A204.1 (cell line): Measurements from ENCODE around the gene HOXA1.

Source experiments
- FAIRE-seq: peaks from 2 replicates; lab custom pipeline; 2012; peaks lifted over from hg19 to GRCh38; lab: Jason Lieb, UNC

The HOXA1 gene

DNA sequence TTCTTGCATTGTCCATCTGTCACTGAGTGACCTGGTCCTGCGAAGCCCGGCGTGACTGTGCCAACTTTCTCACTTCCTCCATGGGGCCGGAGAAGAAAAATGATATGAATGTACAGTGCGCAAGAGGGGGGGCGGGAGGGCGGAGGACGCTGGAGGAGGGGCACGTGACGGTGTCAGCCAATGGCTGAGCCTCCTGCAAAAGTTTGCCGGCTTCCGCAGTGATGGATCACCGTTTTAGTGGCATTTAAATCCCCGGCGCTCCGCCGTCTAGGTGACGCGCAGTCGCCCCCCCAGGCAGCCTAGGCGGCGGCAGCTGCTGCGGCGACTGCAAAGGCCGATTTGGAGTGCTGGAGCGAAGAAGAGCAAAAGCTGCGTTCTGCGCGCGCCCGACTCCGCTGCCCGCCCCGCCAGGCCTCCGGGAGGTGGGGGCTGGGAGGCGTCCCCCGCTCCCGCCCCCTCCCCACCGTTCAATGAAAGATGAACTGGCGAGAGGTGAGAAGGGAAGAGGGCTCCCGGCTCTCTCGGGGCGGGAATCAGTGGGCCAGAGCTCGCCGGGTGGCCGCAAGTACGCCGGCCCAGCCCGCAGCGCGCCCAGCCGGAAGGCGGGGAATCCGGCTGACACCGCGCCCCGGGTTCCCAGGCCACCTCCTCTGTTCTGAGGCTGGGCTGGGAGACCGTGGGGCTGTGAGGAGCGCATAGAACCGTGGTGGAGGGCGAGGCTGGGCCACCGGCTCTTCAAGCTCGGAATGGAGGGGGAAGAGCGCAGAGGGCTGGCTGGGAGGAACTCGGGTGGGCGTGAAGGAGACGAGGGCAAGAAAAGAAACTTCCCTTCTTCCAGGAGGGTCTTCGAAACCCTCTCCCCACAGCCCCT is at the start of gene HOXA1:
HOXA1 (minus strand) TSS at position 104 of the 871 bp plus-strand sequence; CDS start at position 16, 88 bp downstream.
- no peak for FAIRE-seq

DNA sequence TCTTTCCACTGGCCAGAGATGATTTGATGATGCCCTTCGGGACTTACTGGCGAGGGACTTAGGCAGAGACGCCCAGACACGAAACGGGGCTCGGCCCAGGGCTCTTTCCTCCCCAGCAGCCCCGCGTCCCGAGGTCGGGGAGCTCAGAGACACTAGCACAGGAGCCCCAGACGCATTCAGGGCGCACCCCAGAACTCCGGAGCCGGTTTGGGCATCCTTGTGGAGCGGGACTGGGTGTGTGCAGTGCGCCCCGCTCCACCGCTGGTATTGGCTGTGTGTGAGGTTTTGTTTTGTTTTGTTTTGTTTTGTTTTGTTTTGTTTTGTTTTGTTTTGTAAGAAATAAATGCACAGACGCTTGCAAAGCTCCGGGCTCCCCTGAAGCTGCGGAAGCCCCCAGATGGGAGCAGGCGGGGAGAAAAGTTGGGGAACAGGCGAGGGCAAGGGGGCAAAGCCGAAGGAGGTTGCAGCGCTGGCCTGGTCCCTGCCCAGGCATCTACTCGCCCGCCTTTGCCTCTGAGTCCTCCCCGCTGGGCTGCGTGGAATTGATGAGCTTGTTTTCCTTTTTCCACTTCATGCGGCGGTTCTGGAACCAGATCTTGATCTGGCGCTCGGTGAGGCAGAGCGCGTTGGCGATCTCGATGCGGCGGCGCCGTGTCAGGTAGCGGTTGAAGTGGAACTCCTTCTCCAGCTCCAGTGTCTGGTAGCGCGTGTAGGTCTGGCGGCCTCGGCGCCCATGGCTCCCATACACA is 49.5 kb upstream of the HOXA1 start:
- no peak for FAIRE-seq

DNA sequence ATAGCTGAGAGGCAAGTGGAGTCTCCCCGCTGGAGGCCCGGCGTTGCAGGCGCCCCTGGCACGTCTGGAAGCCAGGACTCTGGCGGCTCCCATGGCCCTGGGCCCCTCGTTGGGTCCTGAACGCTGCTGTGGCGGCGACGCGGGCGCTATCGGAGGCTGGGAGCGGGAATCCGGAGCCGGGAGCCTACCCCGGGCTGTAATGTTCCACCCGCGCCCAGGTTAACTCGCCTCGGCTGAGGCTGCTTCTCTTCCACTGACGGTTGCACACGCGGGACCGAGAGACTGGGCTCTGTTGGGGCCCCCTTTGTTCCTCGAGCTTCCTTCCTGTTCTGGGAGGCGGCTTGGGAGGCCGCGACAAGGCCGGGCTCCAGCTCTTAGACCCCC is 49.0 kb upstream of the HOXA1 start:
- FAIRE-seq, result no peak

DNA sequence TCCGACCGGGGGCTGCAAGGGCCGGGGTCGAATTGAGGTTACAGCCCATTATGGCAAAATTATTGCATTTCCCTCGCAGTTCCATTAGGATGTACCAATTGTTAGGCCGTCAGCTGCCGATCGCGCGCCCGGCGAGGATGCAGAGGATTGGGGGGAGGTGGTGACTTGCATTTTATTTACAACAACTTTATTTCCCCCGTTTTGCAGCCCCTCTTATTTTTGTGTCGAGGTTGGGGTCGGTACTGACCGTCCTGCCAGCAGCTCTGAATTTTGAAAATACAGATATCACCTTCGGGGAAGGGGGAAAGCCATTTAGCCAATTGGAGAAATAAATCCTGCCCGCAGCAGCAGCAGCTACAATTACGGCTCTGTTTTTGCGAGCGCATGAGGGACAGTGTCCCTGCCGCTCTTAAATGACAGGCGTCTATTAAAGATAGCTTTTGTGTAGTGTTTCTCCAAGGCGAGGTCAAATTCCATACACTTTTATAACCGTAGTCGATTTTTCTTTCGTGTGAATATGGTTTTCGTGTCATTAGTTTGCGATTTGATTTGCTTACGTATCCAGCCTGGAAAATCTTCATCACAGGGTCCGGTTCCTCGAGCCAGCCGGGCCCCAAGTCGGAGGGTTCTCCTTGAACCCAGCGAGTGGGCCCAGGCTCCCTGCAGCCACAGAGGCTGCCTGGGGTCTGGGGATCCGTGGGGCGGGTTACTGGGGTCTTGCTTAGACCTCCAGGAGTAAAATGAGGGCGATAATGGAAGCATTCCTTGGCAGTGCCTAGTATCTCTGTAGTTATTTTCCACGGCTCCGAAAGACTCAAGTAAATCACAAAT is 48.4 kb upstream of the HOXA1 start:
- FAIRE-seq, result no peak

DNA sequence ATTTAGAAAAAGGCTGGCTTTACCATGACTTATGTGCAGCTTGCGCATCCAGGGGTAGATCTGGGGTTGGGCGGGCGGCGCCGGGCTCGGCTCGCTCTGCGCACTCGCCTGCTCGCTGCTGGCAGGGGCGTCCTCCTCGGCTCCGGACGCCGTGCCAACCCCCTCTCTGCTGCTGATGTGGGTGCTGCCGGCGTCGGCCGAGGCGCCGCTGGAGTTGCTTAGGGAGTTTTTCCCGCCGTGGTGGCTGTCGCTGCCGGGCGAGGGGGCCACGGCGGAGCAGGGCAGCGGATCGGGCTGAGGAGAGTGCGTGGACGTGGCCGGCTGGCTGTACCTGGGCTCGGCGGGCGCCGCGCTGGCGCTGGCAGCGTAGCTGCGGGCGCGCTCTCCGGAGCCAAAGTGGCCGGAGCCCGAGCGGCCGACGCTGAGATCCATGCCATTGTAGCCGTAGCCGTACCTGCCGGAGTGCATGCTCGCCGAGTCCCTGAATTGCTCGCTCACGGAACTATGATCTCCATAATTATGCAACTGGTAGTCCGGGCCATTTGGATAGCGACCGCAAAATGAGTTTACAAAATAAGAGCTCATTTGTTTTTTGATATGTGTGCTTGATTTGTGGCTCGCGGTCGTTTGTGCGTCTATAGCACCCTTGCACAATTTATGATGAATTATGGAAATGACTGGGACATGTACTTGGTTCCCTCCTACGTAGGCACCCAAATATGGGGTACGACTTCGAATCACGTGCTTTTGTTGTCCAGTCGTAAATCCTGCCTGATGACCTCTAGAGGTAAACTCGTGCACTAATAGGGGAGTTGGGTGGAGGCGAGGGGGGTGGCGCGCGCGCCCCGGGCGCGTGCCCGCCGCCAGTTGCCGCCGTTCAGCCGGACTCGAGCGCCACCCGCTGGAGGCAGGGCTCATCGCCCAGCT is 47.5 kb upstream of the HOXA1 start, which contains the start of gene HOXA5:
HOXA5 (minus strand) TSS at position 659 of the 927 bp plus-strand sequence; CDS start at position 585, 74 bp downstream.
- no peak for FAIRE-seq

DNA sequence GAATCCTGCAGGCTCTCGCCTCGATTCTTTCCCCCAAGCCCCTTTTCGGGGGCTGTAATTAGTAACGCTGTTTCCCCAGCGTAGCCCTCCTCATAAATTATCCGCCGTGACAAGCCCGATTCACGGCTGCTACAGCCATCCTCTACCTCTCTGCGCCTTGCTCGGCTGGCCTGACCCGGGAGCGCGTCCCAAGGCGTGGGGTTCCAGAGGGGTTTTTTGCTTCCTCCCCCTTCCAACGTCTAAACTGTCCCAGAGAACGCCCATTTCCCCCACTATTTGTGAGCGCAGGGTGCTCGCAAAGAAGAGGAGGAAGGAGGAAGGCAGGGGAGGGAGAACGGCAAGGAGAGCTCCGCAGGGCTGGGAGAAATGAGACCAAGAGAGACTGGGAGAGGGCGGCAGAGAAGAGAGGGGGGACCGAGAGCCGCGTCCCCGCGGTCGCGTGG is 46.8 kb upstream of the HOXA1 start:
- FAIRE-seq, result no peak

DNA sequence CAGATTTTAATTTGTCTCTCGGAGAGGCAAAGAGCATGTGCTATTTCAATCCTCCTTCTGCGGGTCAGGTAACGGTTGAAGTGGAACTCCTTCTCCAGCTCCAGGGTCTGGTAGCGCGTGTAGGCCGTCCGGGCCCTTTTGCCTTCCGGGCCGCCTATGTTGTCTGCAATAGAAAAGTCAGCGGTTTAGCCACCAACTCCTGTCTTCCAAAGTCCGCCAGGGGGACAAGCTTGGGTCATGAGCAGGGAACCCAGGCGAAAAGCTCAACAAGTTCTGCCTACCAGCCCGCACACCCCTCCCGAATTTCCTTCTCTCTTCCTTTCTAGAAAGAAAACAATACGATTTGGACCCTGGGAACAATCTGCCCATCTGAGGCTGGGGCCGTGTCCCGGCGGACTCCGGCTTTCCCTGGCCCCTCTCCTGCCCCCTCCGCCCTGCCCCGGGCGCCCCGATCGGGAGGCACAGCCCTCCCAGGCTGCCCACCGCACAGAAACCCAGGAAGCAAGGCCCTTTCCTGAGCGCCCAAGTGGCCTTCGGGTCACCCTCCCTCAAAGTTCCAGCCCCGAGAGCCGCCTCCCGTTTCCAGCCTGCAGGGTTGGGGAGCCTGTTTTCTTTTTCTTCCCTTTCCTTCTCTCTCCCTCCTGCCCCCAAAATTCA is 46.3 kb upstream of the HOXA1 start:
- FAIRE-seq, result no peak

DNA sequence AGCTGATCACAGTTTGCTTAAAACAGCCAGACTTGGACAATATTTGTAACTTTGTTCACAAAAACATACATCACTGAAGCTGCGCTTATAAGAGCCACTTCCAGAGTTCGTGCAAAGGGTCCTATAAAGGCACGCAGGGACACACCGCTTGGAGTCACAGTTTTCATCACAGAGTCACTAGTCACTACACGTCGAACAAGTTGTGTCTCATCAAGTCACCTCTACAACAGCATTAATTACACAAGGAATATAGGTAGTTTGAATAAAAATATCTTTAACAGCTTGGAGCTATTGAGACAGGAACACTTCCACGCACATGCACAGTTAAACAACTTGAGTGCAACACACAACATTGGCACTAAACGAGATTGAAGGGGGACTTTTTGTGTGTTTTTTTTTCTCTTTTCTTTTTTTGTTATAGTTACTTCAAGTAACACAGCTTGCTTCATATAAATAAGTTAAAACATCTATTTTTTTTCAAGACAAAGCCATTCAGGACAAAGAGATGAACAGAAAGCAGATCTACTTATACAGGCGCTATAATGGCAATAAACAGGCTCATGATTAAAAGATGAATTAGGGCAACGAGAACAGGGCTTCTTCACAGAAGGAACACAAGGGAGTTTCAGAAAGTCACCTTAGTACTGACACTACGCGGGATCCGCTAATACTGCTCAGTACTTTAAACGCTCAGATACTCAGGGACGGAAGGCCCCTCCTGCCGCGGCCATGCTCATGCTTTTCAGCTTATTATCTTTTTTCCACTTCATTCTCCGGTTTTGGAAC is 45.5 kb upstream of the HOXA1 start:
- no peak for FAIRE-seq

DNA sequence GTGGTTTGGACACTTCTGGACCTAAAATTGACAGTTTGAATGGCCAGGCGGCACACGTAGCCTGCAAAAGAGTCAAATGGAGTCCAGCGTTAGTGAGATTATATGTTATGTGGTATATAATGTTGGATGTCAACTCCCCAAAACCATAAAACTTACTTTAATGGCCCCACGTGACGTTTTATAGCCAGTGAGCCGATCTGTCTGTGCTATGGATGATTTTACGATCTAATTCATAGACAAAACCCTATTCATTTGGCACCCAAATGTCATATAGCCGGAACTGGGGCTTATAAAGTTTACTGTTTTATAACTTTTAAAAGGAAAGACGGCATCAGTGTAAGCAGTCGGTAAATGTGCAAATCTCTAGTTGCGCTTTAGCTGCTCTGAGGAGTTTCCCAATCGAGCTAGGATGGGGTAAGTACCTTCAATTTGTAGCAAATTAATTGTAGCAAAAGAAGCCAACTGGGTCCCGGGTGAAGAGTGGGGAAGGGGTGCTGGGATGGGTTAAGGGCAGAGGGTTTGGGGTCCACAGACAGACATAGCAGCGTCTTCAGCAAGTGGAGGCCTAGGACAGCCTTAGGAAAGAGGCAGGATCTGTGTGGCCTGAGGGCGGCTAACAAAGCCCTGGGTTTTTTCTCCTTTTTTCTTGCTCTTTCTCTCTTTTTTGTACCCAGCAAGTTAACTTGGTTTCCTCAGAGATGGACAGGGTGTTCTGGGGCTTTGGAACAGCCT is 44.5 kb upstream of the HOXA1 start:
- no peak for FAIRE-seq

DNA sequence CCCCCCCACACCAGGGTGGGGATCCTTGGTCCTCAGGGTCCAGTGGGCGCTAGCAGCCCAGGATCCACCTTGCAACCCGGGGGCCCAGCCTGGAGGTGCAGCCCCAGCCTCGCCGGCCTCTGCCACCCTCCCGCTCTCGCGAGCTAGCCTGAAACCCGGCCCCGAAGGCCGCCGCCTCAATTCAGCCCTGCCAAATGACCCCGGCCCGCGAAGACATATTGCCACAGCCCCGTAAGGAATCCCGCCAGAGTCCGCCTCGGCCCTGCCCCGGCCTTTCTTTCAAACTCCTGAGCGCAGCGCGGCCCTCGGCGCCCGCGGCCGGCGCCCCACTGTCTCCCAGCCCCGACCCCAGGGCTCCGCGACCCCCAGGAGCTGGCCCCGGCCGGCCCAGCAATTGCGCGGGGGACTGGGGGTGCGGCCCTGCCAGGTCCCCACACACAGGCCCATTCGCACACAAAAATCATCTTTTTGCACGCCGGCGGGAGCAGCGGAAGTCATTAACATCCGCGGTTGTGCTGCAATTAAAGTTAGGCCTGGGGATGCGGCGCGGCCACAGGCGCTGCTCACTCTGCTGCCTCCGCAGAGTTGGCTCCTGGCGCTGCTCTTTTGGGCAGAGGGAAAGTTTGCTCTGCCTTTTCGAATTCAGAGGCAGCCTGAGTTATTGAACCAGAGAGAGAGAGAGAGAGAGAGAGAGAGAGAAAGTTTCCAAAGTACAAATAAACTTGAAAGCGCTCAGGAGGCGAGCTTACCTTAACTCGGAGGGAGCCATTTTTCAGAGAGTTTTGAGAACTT is 43.7 kb upstream of the HOXA1 start:
- FAIRE-seq, result no peak

DNA sequence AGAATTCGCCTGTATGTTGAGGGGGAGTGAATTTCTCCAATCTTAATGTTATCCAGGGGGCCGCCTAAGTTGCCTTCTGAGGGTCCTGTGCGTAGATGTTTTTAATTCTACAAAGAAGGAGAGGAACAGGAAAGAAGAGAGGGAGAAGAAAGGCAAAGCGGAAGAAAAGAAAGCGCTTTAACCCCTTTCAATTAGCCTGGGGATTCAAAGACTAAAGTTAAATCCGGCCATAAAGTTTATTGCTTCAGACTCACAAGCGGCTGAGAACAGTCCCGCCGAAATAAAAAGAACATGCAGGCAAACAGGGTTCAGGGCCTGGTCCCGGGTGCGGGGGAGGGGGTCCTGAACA is 43.2 kb upstream of the HOXA1 start:
- FAIRE-seq, result no peak

DNA sequence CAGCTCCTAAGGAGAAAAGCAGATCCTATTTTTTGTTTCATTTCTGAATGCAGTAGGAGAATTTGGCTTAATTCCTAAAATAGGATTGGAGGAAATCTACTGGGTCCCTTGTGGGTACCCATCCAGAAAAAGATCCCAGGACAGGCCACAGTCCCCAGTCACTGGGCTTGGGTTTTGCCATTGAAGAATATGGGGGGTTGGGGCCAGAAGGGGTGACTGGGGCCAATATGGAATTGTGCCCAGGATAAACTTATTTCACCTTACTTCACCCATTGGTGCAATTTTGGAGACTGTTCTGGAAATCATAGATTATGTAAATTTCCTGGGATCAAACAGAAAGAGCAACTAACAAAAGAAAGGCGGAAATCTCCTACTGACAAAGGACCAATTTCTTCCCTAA is 42.7 kb upstream of the HOXA1 start:
- FAIRE-seq, result no peak

DNA sequence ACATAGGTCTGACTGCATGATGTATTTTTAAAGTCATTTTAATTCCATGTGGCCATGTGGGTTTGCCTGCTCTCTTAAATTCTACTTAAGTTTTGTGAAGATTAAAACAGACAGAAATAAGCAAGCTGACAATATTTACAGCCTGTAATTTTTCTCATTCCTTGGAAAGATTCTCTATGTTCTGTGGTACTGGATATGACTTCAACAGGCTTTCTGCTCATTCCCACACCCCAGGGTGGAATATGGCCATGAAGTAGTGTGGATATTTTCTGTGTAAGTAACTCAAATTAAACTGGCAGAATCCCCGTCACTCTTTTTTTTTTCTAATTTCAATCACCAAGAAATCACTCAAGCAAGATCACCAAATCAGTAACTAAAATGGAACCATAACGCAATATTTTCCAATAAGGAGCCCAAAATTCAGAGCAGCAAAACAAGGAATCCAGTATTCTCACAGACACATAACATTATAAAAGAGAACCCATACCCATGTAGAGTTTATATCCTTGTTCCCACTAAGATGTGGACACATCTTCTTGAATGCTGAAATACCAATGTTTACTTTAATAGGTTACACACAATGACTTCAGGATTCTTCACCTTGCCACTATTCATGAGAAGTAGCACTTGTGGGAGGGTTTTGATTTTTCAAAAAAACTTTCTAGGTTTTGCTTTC is 42.0 kb upstream of the HOXA1 start:
- no peak for FAIRE-seq

DNA sequence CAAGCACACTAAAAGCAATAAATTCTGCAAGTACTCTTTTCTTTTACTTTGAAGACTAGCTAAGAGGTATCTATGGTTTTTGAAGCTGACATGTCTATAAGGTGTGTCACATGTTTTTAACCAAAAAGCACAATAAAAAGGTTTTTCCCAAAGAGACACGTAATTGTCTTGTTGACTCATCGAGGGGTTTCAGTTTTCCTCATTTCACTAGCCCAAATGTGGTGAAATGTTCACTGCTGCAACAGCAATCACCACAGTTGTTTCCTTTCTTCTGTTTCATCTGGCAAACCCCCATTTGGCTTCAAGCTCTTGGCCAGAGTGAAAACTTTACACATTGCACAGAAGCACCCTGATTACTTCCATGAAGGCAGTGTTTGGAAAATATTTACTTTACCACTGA is 38.6 kb upstream of the HOXA1 start:
- no peak for FAIRE-seq

DNA sequence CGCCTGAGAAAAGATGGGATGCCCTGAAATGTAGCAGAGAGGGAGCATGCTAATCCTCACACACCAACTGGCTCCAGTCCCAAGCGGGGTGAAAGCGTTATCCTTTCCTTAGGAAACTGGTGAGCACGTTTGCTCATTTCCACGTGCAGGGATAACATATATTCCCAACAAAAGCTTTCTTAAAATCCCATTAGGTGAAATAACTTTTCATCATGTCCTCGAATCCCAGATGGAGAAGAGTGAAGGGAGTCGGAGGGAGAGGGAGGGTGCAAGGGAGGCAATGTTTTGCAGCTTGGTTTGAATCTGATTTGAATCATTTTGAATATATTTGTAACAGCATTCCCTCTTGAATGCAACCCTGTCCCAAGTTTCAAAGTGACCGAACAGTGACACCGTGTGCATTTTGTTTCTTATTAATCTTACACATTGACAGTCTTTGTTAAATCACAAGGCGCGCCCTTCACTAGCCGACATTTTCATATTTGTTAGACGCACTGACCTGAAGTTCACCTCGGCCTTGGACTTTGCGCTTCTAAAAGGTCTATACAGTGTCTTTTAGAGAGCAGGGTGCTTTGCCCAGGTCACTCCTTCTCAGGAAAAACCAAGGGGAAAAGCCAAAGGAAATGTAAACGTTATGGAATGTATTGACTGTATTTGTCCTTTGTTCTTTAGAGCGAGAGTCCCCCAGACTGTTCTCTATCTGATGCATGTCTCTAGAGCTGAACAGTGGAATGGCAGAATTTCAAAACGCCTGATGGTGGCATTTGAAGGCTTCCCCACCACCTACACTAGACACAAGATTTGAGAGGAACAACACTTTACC is 37.8 kb upstream of the HOXA1 start:
- FAIRE-seq, result no peak

DNA sequence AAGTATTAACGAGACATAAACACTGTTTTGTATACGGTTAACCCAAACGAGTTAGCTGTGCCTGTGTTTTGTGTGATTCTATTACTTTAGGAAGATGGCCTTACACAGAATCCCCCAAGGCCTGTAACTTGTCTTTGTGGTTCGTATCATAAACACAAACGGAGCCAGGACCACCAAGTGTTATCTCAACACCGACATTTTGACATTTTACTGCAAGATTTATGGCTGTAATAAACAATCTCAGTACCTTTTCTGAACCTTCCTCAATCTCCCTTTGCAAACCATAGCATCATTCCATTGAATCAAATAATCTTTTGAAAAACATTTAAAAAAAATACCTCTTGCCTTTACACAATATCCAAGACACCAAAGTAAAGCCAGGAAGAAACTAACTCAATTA is 37.2 kb upstream of the HOXA1 start:
- FAIRE-seq, result no peak

DNA sequence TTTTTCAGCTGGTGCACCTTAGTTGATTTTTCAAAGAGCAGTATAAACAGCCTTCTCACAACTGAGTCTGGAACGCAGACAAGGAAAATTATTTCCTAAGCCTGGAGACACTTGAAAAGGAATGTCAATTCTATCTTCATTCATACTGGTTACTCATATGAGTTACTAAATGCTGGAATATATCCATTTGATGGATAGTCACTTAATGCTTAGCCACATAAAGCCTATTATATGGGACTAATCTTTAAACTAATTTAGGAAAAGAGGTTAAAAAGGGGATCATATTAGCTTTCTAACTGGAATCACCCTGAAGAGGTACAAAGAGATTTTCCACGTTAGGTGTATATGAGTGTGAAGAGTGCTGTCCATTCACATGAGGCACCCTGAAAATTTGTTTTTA is 36.4 kb upstream of the HOXA1 start:
- no peak for FAIRE-seq
